ENCODE results near the gene PRR13. TPM values are rescaled to one million over a fixed set of nuclear protein-coding genes. Genes with fewer than 3 reads are reported as not detected.

PRR13 gene
- total RNA-seq, 1 experiment from 2014 or later, result 216 TPM

GRCh38 chr12:53418221-53418620 lies 23.3 kb upstream of the PRR13 start:
- H3K4me2 ChIP-seq (ENCODE audit: low read length), result no peak overlapping the region
- no peak overlapping the region for H2AFZ ChIP-seq (ENCODE audit: low read depth, low read length, poor library complexity, severe bottlenecking)
- no TSS peak for BruUV-seq (replicated peaks)
- DNase-seq (ENCODE audit: low read depth, low spot score), result no peak
- ChIA-PET CTCF (interaction anchor here (1.3 to 2.2 kb wide), 2 partner anchors 37 to 66 kb away, joined by 4 to 8 read pairs; no protein-coding TSS in a partner anchor), RAD21 (ENCODE audit: low non-redundant PET in 1 of 2, low total read pairs in 2 of 2, uncharacterized antibody in 2 of 2, unreplicated experiment in 2 of 2) (no interaction called here), POLR2A (interaction anchor here (1.3 to 1.5 kb wide), 2 partner anchors 19 to 97 kb away, joined by 3 to 4 read pairs; partner anchors contain the start of gene AAAS)
- ATAC-seq, result no peak
- H3K9me3 ChIP-seq (ENCODE audit: control insufficient read depth in 1 of 2, insufficient read depth in 1 of 2, low read depth in 1 of 2, low read length in 2 of 2), result no peaks in the 10 kb centered on the region
- intact Hi-C loops (cut with micrococcal nuclease), result no loop called here
- no peaks in the 10 kb centered on the region for H4K20me1 ChIP-seq (ENCODE audit: insufficient read depth)
- H3K9ac ChIP-seq (ENCODE audit: low read length), result no peak overlapping the region
- no peaks in the 10 kb centered on the region for H3K27me3 ChIP-seq (ENCODE audit: insufficient read depth, low read length)
- peaks cover 0 to 6% of the 10 kb centered on the region in 2 experiments; a peak in 2 of 4 replicates for H3K36me3 ChIP-seq (ENCODE audit: control insufficient read depth in 1 of 2, insufficient read depth in 2 of 2, low read length in 2 of 2)
- TF ChIP-seq POLR2AphosphoS5 (IDR thresholded peaks at IDR 0.05; ENCODE audit: low read depth, low read length) (no peak), EZH2 (IDR thresholded peaks at IDR 0.05) (no peak), SRF (IDR thresholded peaks at IDR 0.05; ENCODE audit: low read depth) (no peak), ZNF274 (IDR thresholded peaks at IDR 0.05; ENCODE audit: low read depth, low read length) (no peak), ZFX (IDR thresholded peaks at IDR 0.05) (no peak), CTCF (IDR thresholded peaks at IDR 0.05 in 2 of 3, conservative IDR thresholded peaks at IDR 0.05 in 1 of 3; ENCODE audit: borderline replicate concordance in 1 of 3, insufficient read depth in 1 of 3, low read depth in 2 of 3, low read length in 2 of 3) (no peak), SIN3A (IDR thresholded peaks at IDR 0.05; ENCODE audit: low read depth) (no peak), CBX3 (IDR thresholded peaks at IDR 0.05; ENCODE audit: low read depth) (no peak), CEBPB (IDR thresholded peaks at IDR 0.05; ENCODE audit: low read depth) (no peak), REST (IDR thresholded peaks at IDR 0.05; ENCODE audit: low read depth) (no peak), YY1 (IDR thresholded peaks at IDR 0.05; ENCODE audit: extremely low read depth, insufficient replicate concordance, low read depth, low read length) (no peak), JUND (IDR thresholded peaks at IDR 0.05) (no peak), ATF3 (IDR thresholded peaks at IDR 0.05) (no peak), EGR1 (IDR thresholded peaks at IDR 0.05; ENCODE audit: low read depth) (no peak), RAD21 (IDR thresholded peaks at IDR 0.05; ENCODE audit: low read depth) (no peak)
- TF ChIP-seq, protein P1, sequence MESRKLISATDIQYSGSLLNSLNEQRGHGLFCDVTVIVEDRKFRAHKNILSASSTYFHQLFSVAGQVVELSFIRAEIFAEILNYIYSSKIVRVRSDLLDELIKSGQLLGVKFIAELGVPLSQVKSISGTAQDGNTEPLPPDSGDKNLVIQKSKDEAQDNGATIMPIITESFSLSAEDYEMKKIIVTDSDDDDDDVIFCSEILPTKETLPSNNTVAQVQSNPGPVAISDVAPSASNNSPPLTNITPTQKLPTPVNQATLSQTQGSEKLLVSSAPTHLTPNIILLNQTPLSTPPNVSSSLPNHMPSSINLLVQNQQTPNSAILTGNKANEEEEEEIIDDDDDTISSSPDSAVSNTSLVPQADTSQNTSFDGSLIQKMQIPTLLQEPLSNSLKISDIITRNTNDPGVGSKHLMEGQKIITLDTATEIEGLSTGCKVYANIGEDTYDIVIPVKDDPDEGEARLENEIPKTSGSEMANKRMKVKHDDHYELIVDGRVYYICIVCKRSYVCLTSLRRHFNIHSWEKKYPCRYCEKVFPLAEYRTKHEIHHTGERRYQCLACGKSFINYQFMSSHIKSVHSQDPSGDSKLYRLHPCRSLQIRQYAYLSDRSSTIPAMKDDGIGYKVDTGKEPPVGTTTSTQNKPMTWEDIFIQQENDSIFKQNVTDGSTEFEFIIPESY (IDR thresholded peaks at IDR 0.05; ENCODE audit: extremely low read depth, insufficient replicate concordance, low read length), result no peak
- no peak overlapping the region for H3K4me3 ChIP-seq (replicated peaks in 1 of 2; ENCODE audit: low read depth in 1 of 2, low read length in 2 of 2)
- no peaks in the 10 kb centered on the region for H3K9me2 ChIP-seq (ENCODE audit: insufficient read depth)
- peaks cover 20 to 26% of the 10 kb centered on the region in 2 experiments for H3K4me1 ChIP-seq (ENCODE audit: control insufficient read depth in 1 of 2, insufficient read depth in 2 of 2, low read length in 2 of 2)
- no peak overlapping the region for H3K27ac ChIP-seq (ENCODE audit: low read depth, low read length)
- no peaks in the 10 kb centered on the region for H3K79me2 ChIP-seq (ENCODE audit: insufficient read depth, low read length)

Measured in HCT116 (cell line).